SKM-1 treated with dmso at 0.1 percent for 144 hours (cell line): ENCODE measurements around the gene ZFP57.
"Not testable (repeated sequence)": the region's sequence is repeated elsewhere in the genome, so short reads cannot be mapped to it uniquely, and the experiment has no call there.

Experiments used
- DNase-seq: peaks from one replicate; lab custom pipeline; 2025; ENCODE audit not compliant: unreplicated experiment; lab: John Stamatoyannopoulos, UW

ZFP57 gene

DNA sequence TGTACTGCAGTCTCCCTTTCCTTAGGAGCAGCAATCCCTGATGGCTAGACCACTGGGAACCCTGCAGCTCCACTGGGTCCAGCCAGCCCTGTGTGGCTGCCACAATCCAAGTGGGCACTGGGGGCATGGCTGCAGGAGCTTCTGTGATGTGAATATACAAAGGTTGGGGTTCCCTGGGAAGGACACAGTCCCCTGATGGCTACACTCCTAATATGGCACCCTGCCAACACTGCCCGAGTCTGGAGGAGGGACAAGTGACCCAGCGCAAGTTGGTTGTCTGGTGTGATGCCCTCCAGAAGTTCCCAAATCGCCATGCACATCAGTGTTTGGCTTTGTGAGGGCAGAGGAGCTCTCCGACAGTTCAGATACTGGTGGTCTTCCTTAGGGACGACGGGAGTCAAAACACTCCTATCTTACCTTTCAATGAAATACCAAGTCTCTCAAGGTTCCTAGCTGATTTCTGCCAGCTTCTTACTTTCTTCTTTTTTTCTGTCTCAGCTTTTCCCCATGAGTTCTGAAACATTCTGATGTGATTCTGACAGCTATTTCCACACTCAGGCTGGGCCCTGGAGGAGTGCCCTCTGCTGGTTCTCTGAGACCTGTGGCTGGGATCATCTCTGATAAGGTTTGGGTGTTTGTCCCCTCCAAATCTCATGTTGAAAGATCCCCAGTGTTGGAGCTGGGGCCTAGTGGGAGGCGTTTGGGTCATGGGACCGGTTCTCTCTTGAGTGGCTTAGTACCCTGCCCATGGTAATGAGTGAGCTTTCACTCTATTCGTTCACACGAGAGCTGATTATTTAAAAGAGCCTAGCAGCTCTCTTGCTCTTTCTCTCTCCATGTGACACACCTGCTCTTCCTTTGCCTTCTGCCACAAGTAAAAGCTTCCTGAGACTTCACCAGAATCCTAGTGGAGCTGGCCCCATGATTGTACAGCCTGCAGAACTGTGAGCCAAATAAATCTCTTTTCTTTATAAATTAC, 15.5 kb upstream of the ZFP57 start:
- DNase-seq: peak; percentile 41

GRCh38 chr6:29694637-29695036, 13.7 kb upstream of the ZFP57 start:
- DNase-seq: no peak

DNA sequence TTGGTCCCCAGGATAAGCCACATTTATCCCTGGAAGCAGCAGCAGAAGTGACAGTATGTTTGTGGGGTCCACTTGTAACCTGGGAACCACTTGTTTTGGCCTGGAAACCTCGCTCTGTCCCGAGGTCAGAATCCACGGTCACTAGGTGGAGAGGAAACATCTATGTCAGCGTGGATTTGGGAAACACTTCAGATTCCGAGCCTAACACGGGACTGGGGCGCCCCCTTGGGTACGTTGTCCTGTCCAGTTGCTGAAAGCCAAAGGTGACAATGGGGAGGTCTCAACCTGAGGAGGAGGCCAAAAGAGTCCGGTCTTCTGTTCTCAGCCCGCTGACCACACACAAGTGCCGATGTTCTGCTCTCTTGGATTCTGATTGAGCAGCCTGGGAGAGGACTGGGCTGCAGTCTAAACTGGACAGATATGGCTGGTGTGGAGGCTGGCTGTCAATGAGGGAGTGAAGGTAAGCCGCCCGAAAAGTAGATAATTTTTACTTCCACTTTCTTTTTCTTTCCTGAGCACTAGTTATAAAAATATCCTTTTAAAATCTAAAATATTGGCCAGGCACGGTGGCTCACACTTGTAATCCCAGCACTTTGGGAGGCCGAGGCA, 4.9 kb upstream of the ZFP57 start:
- no peak for DNase-seq

DNA sequence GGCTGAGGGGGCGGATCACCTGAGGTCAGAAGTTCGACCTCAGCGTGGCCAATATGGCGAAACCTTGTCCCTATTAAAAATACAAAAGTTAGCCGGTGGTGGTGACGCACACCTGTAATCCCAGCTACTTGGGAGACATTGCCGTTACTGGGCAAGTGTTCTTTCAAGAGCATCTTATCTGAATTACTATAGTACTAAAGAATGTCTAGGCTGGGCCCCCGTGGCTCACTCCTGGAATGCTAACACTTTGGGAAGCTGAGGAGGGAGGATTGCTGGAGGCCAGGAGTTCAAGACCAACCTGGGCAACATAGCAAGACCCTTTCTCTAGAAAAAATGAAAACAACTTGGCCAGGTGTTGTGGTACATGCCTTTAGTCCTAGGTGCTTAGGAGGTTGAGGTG, 859 bp upstream of the ZFP57 start:
- no peak for DNase-seq

DNA sequence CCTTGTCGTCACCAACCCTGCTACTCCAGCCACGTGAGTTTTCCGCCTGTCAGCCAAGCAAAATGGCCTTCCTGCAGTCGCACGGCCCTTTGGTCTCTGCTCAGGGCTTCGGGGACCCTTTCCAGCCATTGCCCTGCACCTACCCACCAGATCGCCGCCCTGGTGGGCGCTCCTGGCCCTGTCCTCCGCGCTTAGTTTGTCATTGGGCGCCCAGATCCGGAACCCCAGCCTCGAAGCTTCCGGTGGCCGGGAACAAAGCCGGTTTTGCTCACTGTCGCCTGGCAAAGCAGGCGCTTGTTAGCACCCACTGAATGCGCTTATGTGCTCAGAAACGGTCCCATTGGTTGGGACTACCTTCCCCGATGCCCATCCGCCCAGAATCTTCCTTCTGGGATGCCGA, 536 bp downstream of the ZFP57 start:
- no peak for DNase-seq

DNA sequence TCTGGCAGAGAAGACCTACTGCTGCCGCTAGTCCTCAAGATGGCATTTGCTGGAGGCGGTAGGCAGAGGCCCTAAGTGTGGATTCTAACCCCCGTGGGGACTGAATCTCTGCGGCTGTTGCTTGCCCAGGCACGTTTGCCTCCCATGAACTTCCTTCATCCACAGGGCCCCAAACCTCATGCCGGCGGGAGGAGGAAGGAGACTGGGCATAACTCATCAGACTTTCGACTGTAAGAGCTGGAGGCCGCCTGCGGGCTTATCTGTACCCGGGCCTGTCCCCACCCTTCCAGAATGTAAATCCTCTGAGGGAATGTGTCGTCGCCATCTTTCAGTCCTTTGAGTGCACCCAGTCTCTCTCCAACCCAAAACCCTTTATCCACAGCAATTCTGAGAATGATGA, 990 bp downstream of the ZFP57 start:
- no peak for DNase-seq

- no peak for DNase-seq
Observed at GRCh38 chr6:29678114-29678513, 2.8 kb downstream of the ZFP57 start.

DNA sequence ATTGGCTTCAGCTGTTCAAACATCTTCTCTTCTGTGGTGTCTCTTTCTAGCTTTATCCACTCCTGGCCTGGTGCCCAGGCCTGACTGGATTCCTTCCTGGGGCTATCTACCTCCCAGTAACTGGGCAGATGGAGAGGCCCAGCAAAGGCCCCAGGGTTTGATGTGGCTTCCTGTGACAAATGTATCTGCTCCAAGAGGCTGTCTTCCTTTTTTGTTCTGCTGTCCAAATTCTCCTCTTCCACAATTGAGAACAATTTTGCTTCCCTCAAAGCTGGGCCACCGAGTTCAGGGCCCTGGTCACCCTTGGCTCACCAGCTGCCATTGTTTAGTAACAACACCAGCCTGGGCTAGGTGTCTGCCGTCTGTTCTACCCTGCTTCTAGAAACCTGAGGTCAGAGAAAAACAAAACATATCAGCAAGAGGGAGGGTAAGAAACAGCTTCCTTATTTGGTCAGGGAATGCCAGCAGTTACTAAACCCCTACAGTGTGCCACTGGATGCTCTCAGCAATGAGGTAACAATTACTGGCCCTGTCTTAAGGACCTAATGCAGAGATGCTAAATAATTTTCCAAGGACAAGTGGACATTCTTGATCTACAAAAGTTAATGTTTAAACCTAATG, 3.9 kb downstream of the ZFP57 start:
- DNase-seq: peak; percentile 55

DNA sequence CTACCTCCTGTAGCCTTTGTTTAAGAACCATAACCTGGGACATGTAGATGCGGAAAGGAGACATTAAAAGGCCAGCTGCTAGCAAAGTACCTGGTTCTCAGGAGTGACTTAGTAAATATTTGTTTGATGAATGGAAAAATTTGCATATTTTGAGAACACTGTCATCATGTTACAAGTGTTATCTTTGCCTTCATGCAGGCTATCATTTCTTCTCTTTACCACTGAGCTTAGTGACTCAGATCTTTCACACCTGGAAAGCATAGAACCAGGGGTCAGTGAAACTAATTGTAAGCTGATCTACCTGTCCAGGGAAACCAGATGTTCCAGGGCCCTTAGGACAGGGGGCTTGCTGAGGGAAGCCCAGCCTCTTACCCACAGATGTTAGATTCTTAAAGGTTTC, 5.4 kb downstream of the ZFP57 start:
- DNase-seq: no peak

- no peak for DNase-seq
Observed at GRCh38 chr6:29674008-29674407, 6.9 kb downstream of the ZFP57 start.

DNA sequence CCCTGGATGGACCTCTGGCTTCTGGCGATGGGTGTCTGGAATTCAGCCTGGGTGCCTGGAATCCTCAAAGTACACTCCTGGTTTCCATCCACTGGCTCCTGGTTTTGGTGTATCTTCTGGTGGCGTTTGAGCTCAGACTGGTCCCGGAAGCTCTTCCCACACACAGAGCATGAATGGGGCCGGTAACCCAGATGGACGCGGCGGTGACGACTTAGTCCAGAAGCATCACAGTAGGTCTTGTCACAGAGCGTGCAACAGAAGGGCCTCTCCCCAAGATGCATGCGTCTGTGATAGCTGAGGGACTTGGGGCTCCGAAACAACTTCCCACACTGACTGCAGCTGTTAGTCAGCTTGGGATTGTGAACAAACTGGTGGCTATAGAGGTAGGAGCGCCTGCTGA, 7.8 kb downstream of the ZFP57 start:
- no peak for DNase-seq

- DNase-seq: not testable (repeated sequence)
Observed at GRCh38 chr6:29672116-29672515, 8.8 kb downstream of the ZFP57 start.

GRCh38 chr6:29671026-29671425, 9.9 kb downstream of the ZFP57 start:
- DNase-seq: no peak

GRCh38 chr6:29667158-29667557, 13.8 kb downstream of the ZFP57 start:
- no peak for DNase-seq

DNA sequence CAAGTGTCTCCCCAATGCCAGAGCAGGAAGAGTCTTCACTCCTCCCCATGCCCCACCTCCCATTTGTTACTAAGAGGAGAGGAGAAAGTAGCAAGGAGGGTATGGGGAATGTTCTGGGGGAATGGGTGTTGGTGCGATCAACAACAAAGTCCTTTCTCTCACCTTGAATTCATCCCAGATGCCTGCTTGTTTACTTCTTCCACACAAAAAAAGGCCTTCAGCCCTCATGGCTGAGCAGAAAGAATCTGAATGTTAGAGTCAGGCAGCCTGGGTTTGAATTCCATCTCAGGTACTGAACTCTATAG, 14.2 kb downstream of the ZFP57 start:
- DNase-seq: no peak

DNA sequence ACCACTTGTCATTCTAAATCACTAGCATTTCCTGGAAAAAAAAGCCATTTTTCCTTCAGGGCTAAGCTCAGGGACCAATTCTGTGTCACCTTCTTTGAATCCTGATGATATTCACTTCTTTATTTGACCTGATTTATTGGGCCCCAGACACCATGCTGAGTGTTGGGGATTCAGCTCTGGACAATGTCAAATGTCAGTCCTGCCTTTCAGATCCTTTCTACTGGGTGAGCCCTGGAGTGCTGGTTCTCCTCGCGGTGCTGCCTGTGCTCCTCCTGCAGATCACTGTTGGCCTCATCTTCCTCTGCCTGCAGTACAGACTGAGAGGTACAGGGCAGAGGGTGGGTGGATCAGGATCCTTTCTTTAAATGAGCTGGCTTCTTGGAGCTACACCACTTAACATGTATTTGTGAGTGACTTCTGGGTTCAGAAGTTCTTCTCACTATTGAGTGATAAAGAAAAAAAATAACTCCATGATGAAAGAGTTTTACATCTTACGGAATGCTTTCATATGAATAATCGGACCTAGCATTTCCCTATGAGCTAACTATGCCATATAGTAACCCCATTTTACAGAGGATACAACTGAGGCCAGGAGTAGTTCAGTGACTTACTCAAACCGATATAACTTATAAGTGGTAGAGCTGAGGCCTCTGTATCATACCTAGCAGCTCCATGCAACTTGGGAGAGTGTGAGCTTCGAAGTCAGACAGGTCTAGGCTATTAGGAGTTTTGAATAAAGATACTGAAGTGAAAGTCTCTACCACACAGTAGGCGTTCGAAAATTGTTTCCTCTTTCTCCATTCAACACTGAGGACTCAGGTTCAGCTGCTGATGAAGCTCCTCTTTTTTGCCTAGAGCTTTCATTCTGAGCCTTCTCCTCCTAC, 14.8 kb downstream of the ZFP57 start:
- no peak for DNase-seq

DNA sequence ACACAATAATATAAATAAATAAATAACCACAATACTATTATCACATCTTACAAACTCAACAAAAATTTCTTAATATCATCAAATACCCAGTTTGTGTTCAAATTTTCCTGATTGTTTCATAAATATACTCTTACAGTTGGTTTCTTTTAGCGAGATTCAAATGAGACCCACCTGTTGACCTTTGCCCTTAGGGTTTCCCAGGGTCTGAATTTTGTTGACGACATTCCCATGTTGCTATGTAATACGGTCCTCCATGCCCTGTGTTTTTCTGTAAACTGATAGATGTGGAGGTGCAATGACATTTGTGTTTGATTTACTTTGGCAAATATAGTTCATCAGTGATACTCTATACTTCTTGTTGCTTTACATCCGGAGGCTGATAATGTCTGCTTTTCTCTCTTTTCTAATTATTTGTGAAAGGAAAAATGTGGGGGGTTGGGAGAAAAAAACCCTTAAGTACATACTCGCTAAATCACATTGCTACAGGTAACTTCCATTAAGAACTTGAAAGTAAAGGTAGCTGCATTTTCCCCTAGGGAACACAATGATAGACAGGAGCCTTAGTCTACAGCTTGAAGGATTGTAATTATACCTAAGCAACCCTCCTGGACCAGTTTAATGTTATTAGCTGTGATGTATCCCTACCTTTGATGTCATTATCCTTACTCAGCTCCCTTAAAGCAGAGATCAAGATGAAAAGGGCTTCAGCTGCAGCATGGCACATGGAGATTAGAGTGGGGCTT, 17.5 kb downstream of the ZFP57 start:
- no peak for DNase-seq

DNA sequence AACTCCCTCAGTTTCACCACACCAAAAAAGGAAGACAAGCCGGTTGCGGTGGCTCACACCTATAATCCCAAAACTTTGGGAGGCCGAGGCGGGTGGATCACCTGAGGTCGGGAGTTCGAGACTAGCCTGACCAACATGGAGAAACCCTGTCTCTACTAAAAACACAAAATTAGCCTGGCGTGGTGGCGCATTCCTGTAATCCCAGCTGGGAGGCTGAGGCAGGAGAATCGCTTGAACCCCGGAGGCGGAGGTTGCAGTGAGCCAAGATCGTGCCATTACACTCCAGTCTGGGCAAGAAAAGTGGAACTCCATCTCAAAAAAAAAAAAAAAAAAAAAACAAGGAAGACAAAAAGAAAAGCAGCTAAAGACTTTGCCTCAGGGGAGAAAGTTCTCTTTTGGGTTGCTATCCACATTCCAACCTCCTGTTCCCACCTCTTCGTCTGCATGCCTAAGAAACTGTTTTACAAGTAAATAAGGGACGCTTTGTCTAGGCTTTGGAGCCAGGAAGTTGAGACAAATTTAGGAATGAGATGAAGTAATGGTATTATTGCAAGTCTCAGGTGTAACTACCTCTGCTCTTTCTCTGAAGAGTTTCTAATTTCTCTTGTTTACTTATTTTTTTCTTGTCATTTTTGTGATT, 19.3 kb downstream of the ZFP57 start:
- not testable (repeated sequence) for DNase-seq

DNA sequence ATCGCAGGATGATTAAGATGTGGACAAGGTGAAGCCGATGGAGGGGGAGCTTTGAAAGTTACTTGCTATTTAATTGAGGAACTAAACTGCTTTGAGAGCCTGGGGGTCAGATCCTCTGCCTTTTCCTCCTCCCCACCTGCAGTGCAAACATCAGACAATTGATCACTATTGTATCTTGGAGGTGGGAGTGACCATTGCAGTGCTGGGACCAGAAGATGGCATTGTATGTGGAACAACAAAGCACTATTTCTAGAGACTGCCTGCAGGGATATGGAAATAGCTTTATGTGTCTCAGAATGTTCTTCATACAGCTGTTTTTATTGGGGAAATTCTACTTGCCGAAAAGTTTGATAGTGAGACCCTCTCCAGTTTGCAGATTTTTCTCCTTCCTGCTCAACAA, 19.9 kb downstream of the ZFP57 start:
- no peak for DNase-seq

GRCh38 chr6:29656798-29657197, 24.2 kb downstream of the ZFP57 start, which contains the start of gene MOG:
MOG (plus strand) TSS chr6:29657092; CDS start chr6:29657210, 118 bp downstream.
- DNase-seq: no peak
